CD14-positive monocyte (primary cell): Measurements from ENCODE around the gene ATE1. TPM values are rescaled to one million over a fixed set of nuclear protein-coding genes. Genes with fewer than 3 reads are reported as not detected.

Experiments
- DNase-seq, 3 donors: peaks; one replicate each; pipeline ENCODE4 v3.0.0-alpha.2; 2011 to 2022
- H2AFZ ChIP-seq: 2 replicates; pipeline ENCODE4 v1.6.0; 2012; ENCODE audit warnings: mild to moderate bottlenecking, low read depth, low read length, inconsistent platforms; ENCODE audit not compliant: insufficient read depth, poor library complexity, severe bottlenecking
- H3K27ac ChIP-seq, 2 donors: 1 replicate in 1 of 2; 2 replicates in 1 of 2; pipeline ENCODE4 v1.5.1; 2012 to 2013; ENCODE audit warnings: low read length in 2 of 2, control low read depth in 1 of 2, inconsistent platforms in 1 of 2, low read depth in 1 of 2, mild to moderate bottlenecking in 1 of 2
- H3K27me3 ChIP-seq, 2 donors: one replicate each; pipeline versions ENCODE4 v1.6.0 to v1.6.1; 2011 to 2013; ENCODE audit warnings: low read length in 2 of 2; ENCODE audit not compliant: control insufficient read depth in 2 of 2, insufficient read depth in 2 of 2
- H3K36me3 ChIP-seq, 2 donors: replicated peaks in 1 of 2; 1 replicate in 1 of 2; 2 replicates in 1 of 2; pipeline versions ENCODE4 v1.5.1 to v1.6.1; 2012 to 2013; ENCODE audit warnings: low read length in 2 of 2, control low read depth in 1 of 2, inconsistent platforms in 1 of 2, mild to moderate bottlenecking in 1 of 2; ENCODE audit not compliant: insufficient read depth in 2 of 2, control insufficient read depth in 1 of 2
- H3K4me1 ChIP-seq, 2 donors: 1 replicate in 1 of 2; 2 replicates in 1 of 2; pipeline versions ENCODE4 v1.5.1 to v1.6.1; 2012 to 2013; ENCODE audit warnings: low read length in 2 of 2, control low read depth in 1 of 2, inconsistent platforms in 1 of 2, mild to moderate bottlenecking in 1 of 2, moderate library complexity in 1 of 2; ENCODE audit not compliant: insufficient read depth in 2 of 2, control insufficient read depth in 1 of 2
- H3K4me2 ChIP-seq: replicated peaks from 2 replicates; pipeline ENCODE3; 2012; ENCODE audit warnings: low read length, moderate library complexity, mild to moderate bottlenecking; ENCODE audit not compliant: poor library complexity, severe bottlenecking; ENCODE audit errors: extremely low read depth
- H3K4me3 ChIP-seq, 3 experiments: fragments of 200-600 bp in 1 of 3; sonication (generic) in 1 of 3; replicated peaks in 1 of 3; 1 replicate in 2 of 3; 2 replicates in 1 of 3; pipeline ENCODE4 v1.5.1; 2011 to 2013; ENCODE audit warnings: low read length in 3 of 3, mild to moderate bottlenecking in 3 of 3, control low read depth in 2 of 3, low read depth in 2 of 3, inconsistent platforms in 1 of 3, moderate library complexity in 1 of 3
- H3K79me2 ChIP-seq: 2 replicates; pipeline ENCODE4 v1.6.0; 2012; ENCODE audit warnings: mild to moderate bottlenecking, control low read depth, inconsistent platforms, low read length, moderate library complexity; ENCODE audit not compliant: insufficient read depth
- H3K9ac ChIP-seq: 2 replicates; pipeline ENCODE4 v1.6.0; 2017; ENCODE audit warnings: low read length, mild to moderate bottlenecking; ENCODE audit not compliant: insufficient read depth, poor library complexity, severe bottlenecking
- H3K9me3 ChIP-seq, 2 donors: replicated peaks in 1 of 2; 1 replicate in 1 of 2; 2 replicates in 1 of 2; pipeline versions ENCODE4 v1.5.1 to v1.6.1; 2012 to 2013; ENCODE audit warnings: low read length in 2 of 2, control low read depth in 1 of 2; ENCODE audit not compliant: control insufficient read depth in 1 of 2, insufficient read depth in 1 of 2
- H4K20me1 ChIP-seq: 2 replicates; pipeline ENCODE4 v1.6.0; 2012; ENCODE audit warnings: mild to moderate bottlenecking, low read length, control low read depth, moderate library complexity; ENCODE audit not compliant: insufficient read depth
- H3K27ac Mint-ChIP-seq, 7 donors: one replicate each; pipeline ENCODE4 v1.8.0; 2020; ENCODE audit warnings: mild to moderate bottlenecking in 7 of 7, mixed read lengths in 7 of 7, moderate library complexity in 6 of 7, inconsistent platforms in 2 of 7
- H3K27me3 Mint-ChIP-seq, 3 donors: one replicate each; pipeline ENCODE4 v1.8.0; 2021 to 2022; ENCODE audit warnings: low read depth in 3 of 3, mild to moderate bottlenecking in 3 of 3, mixed read lengths in 3 of 3, moderate library complexity in 3 of 3, inconsistent platforms in 1 of 3
- H3K36me3 Mint-ChIP-seq, 2 donors: one replicate each; pipeline ENCODE4 v1.8.0; 2020; ENCODE audit warnings: mixed read lengths in 2 of 2, inconsistent platforms in 1 of 2, mild to moderate bottlenecking in 1 of 2
- H3K4me1 Mint-ChIP-seq: one replicate; pipeline ENCODE4 v1.8.0; 2020; ENCODE audit warnings: mild to moderate bottlenecking, mixed read lengths
- H3K4me3 Mint-ChIP-seq, 2 donors: one replicate each; pipeline ENCODE4 v1.8.0; 2020; ENCODE audit warnings: mild to moderate bottlenecking in 2 of 2, mixed read lengths in 2 of 2, moderate library complexity in 1 of 2
- H3K9me3 Mint-ChIP-seq, 7 donors: one replicate each; pipeline ENCODE4 v1.8.0; 2020 to 2022; ENCODE audit warnings: mixed read lengths in 7 of 7, mild to moderate bottlenecking in 6 of 7, moderate library complexity in 6 of 7, inconsistent platforms in 2 of 7
- CTCF ChIP-seq: fragments of 200-600 bp; IDR thresholded peaks from one replicate; pipeline ENCODE4 v1.8.0; 2022; ENCODE audit warnings: antibody characterized with exemption, mild to moderate bottlenecking
- WGBS: methylation state at CpG from one replicate; pipeline ENCODE4 v1.1.5; 2013; ENCODE audit warnings: missing lambda C conversion rate; ENCODE audit not compliant: insufficient coverage; 5-methylcytosine and 5-hydroxymethylcytosine counted together
- intact Hi-C, 2 donors: fragments of 100-400 bp; cut with micrococcal nuclease; formaldehyde crosslinking; loops; one replicate each; pipeline versions ENCODE4 v1.15.0 to v1.15.1; 2023
- polyA plus RNA-seq, 3 donors: library from polyadenylated mRNA; depleted of rRNA in 1 of 3; unstranded in 2 of 3; stranded (reverse) in 1 of 3; fragments of 300-500 nt in 2 of 3; fragments of >200 nt in 1 of 3; fragmentation: Illumina TruSeq in 2 of 3; gene quantifications; 1 replicate in 2 of 3; 2 replicates in 1 of 3; pipeline ENCODE4 v1.2.3, GENCODE V29; 2012 to 2021

ATE1 gene
- polyA plus RNA-seq, 3 donors: 9.2 to 19.5 (median 15.8) TPM

DNA sequence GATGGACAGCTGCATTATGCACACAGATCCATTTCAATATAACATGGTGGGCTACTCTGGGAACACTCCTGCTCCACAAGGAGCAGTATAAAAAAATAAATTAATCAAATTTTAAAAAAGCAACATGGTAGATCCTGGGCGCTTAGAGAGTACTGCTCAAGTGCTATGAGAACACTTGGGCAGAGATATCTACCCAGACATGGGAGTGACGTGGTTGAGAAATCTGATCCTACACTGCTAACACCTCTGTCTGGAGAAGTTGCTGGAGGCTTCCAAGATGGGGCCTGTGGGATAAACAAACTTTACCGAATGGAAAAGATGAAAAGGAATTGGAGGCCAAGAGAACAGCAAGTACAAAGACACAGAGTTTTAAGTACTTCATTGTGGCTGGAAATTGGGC is 38.2 kb upstream of the ATE1 start:
- 100% methylated on average over 1 of the region's 3 CpGs for WGBS
- DNase-seq: no peak
- H3K4me1 ChIP-seq: no peaks in the 10 kb centered on the region
- peaks cover 58 to 83% of the 10 kb centered on the region in 2 donors for H3K36me3 Mint-ChIP-seq
- H3K27ac Mint-ChIP-seq: no peak overlapping the region
- no peaks in the 10 kb centered on the region for H3K9me3 ChIP-seq
- no peak overlapping the region for H3K4me3 Mint-ChIP-seq
- peaks cover 62 to 85% of the 10 kb centered on the region in 2 donors for H3K36me3 ChIP-seq
- H3K4me2 ChIP-seq: no peak overlapping the region
- intact Hi-C loops: no loop called here
- no peaks in the 10 kb centered on the region for H3K79me2 ChIP-seq
- no peak overlapping the region for H2AFZ ChIP-seq
- H3K4me3 ChIP-seq: no peak overlapping the region
- H3K4me1 Mint-ChIP-seq: no peaks in the 10 kb centered on the region
- H3K27me3 ChIP-seq: no peaks in the 10 kb centered on the region
- no peak for TF ChIP-seq CTCF
- no peak overlapping the region for H3K9ac ChIP-seq
- no peaks in the 10 kb centered on the region for H4K20me1 ChIP-seq
- peaks cover 0 to under 1% (median 0%) of the 10 kb centered on the region in 3 donors for H3K27me3 Mint-ChIP-seq
- no peaks in the 10 kb centered on the region for H3K9me3 Mint-ChIP-seq
- no peak overlapping the region for H3K27ac ChIP-seq

- Histone ChIP-seq H3K27ac (no peak overlapping the region), H3K4me3 (no peak overlapping the region), H3K9ac (no peak overlapping the region), H3K79me2 (no peaks in the 10 kb centered on the region), H3K9me3 (no peaks in the 10 kb centered on the region), H2AFZ (no peak overlapping the region), H3K4me2 (no peak overlapping the region), H3K4me1 (no peaks in the 10 kb centered on the region), H4K20me1 (no peaks in the 10 kb centered on the region), H3K27me3 (no peaks in the 10 kb centered on the region), H3K36me3 (peaks cover 41 to 71% of the 10 kb centered on the region in 2 donors)
- H3K4me1 Mint-ChIP-seq: no peaks in the 10 kb centered on the region
- no peaks in the 10 kb centered on the region for H3K27me3 Mint-ChIP-seq
- intact Hi-C loops: no loop called here
- peak overlapping the region in 1 of 7 donors; percentile 30 for H3K27ac Mint-ChIP-seq
- H3K4me3 Mint-ChIP-seq: no peak overlapping the region
- DNase-seq: no peak
- WGBS: no CpG with 5 or more reads among the region's 2 CpGs
- H3K36me3 Mint-ChIP-seq: peaks cover 58 to 74% of the 10 kb centered on the region in 2 donors
- H3K9me3 Mint-ChIP-seq: peaks cover 0 to under 1% (median 0%) of the 10 kb centered on the region in 7 donors
- TF ChIP-seq CTCF: no peak
These were observed 33.6 kb upstream of the ATE1 start for GRCh38 chr10:121961456-121961855.
